NCI-H345 treated with DMSO at 0.1 percent for 48 hours (cell line): Measurements from ENCODE around the gene KLHL22.
A peak's percentile ranks its signal among the peaks of the same experiment; 100 is the strongest.
"Not testable (repeated sequence)": the region's sequence is repeated elsewhere in the genome, so short reads cannot be mapped to it uniquely, and the experiment has no call there.

ENCODE experiments used
- DNase-seq: peaks from one replicate; lab custom pipeline; 2025; ENCODE audit not compliant: unreplicated experiment; lab: John Stamatoyannopoulos, UW

The KLHL22 gene

DNA sequence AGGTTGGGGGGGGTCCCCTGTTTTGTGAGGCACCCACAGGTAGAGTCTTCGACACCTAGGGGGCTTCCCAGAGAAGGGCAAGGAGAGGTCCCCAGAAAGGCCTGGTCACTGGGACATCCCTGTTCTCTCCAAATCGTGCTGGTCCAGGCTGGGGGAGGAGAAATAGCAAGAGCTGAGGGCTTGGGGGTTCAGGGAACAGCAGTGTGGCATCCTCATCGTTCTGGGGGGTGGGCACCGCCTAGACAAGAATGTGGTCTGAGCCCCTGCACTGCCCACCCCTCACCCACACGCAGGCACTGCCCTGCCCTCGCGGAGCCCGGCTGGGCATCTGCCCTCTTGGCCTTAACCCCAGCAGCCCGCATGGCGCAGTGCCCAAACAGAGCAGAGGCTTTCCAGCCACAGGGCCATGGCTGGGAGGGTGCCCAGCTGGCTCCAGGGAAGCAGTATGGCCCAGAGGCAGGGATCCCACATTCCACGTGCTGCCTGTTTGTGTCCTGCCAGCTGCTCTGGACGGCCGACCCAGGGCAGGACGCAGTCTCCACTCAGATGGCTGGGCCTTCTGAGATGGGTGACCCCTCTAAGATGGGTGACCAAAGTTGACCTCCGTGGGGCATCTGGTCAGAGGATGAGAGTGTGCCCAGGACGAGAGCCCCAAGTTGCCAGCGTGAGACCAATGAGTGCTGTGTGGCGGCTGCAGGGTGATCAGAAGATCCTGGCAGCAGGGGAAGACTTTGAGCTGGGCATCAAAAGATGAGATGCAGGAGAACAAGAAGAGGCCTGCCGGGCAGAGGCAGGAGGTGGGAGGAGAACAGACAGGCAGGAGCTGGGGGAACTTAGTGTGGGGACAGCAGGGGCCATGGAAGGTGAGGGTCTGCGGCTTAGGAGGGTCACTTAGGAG lies 72.3 kb downstream of the KLHL22 start:
- DNase-seq: no peak

DNA sequence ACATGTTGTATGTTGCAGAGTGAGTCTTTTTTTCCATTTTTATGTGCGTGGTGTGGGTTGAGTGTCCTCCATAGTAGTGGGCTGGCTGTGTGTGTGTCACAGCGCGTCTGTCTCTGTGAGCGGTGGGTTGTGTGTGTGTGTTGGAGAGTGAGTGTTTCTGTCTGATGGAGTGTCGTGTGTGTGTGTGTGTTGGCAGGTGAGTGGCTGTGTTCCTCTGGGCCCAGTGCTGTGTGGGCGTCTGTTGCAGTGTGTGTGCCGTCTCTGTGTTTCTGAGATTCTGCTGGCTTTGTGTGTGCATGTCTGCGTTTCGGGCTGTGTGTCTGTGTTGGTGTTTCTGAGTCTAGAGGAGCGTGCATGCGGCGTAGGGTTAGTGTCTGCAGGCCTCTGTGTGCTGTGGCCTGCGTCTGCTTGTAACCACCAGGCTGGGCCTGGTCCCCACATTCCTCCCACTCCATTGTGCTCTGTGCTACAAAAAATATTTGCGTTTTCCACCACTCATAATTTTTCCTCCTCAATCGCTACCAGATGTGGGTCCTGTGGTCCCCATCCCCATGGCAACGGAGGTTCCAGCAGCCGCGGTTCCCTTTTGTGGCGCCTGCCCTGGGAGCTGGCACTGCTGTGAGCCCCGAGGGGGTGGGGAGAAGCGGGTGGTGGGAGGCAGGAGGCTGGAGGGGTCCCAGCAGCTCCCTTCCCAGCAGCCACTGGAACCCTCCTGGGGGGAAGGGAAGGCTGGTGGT lies 73.2 kb downstream of the KLHL22 start:
- no peak for DNase-seq

DNA sequence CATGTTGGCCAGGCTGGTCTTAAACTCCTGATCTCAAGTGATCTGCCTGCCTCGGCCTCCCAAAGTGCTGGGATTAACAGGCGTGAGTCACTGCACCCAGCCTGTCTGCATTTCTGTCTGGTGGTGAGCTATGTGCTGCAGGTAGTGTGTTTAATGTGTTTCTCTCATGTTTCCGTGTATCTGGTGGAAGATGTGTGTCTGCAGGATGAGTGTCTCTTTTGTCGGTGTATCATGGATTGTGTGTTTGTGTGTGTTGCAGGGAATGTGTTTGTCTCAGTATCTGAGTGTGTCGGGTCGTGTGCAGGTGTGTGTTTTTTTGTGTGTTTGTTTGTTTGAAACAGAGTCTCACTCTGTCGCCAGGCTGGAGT lies 74.1 kb downstream of the KLHL22 start:
- DNase-seq: no peak

DNA sequence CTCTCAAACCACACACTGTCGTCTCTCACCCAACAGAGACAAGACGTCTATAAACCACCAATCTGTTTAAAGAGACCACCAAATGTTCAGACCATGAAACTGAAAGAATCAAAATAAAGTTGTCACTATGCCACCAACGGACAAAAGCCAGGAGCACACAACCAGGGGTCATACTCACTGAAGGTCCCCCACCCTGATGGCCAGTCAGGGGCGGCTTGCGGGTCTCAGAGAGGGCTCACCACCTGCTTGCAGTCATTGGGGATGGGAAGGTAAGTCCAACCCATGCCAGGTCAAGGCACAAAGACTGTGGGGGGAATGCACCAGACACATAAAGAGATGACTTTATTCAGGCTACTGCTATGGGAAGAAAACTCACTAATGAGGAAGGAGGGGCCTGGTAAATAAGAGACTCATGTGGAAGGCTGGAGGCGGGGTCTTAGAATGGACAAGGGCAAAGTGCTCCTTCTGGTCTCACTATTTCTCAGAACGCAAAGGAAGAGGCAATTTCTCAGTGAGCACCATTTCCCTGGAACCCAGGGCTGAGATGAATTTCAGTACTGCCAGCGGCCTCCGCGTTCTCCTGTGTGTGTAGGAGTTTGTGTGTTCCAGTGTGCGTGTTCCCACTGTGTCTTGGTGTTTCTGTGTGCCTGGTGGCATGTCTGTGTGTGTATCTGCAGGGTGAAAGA lies 75.3 kb downstream of the KLHL22 start:
- no peak for DNase-seq

DNA sequence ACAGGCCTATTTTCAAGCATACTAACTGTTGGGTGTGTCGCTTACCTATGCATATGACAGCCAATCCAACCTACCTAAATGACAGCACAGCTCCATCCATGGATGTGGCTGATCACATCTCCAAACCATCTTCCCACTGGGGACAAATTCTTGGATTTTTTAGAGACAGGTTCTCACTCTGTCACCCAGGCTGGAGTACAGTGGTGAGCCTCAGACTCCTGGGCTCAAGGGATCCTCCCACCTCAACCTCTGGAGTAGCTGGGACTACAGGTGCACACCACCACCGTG lies 76.0 kb downstream of the KLHL22 start:
- no peak for DNase-seq

DNA sequence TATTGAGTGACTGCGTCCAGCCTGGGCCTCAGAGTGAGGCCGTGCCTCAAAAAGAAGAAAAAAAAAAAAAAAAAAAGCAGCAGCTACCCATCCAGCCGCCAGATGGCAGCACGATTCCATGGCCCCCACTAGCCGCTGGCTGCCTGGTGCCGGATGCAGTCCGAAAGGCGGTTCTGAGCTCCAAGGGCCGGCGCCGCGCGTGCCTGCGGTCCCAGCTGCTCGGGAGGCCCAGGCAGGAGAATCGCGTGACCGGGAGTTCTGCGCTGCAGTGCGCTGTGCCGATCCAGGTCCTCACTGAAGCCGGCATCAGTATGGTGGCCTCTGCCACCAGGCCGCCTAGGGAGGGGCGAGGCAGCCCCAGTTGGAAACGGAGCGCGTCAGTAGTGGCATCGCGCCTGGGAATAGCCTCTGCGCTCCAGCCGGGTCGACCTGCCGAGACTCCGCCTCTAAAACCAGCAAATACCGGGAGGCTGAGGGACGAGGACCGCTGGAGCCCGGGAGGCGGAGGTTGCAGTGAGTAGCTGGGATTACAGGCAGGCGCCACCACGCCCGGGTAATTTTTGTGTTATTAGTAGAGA lies 77.3 kb downstream of the KLHL22 start:
- peak; percentile 44 for DNase-seq

DNA sequence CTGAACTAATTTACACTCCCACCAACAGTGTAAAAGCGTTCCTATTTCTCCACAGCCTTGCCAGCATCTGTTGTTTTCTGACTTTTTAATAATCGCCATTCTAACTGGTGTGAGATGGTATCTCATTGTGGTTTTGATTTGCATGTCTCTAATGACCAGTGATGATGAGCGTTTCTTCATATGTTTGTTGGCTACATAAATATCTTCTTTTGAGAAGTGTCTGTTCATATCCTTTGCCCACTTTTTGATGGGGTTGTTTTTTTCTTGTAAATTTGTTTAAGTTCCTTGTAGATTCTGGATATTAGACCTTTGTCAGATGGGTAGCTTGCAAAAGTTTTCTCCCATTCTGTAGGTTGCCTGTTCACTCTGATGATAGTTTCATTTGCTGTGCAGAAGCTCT lies 79.9 kb downstream of the KLHL22 start:
- not testable (repeated sequence) for DNase-seq

DNA sequence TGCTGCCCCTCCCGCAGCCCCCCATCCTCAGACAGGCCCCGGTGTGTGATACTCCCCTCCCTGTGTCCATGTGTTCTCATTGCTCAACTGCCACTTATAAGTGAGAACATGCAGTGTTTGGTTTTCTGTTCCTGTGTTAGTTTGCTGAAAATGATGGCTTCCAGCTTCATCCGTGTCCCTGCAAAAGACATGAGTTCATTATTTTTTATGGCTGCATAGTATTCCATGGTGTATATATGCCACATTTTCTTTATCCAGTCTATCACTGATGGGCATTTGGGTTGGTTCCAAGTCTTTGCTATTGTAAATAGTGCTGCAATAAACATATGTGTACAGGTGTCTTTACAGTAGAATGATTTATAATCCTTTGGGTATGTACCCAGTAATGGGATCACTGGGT lies 80.4 kb downstream of the KLHL22 start:
- DNase-seq: not testable (repeated sequence)

DNA sequence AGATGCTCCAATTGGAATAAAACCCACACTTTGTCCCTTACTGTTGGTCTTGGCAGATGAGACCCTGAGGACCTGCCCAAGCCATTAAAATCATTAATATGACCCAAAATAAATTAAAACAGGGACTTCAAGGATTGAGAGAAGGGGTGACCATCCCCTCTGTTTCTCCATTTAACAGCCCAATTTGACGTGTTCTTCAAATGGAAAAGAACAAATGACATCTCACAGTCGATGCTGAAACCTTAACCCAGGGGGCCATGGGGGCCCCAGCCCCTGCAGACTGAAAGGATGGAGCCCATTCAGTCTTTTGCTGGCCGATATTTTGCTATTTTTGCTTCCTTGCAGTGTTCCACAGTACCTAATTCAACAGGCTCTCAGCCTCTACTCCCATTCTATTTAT lies 81.1 kb downstream of the KLHL22 start:
- DNase-seq: no peak

DNA sequence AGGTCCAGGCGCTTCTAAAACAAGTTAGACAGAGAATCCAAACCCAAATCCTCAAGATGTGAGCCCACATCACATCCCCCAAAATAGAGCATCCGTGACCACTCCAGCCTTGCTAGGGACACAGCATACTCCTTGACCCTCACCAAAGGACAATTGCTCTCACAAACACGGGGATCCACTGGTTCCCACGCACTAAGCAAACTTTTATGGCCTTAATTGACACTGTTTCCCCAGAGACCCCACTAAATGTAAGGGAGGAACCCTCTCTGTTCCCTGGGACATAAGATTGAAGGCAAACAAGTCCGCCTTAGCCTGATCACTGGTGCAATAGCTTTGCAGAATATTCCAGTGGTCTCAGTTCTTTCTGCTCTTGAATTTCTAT lies 81.5 kb downstream of the KLHL22 start:
- no peak for DNase-seq

DNA sequence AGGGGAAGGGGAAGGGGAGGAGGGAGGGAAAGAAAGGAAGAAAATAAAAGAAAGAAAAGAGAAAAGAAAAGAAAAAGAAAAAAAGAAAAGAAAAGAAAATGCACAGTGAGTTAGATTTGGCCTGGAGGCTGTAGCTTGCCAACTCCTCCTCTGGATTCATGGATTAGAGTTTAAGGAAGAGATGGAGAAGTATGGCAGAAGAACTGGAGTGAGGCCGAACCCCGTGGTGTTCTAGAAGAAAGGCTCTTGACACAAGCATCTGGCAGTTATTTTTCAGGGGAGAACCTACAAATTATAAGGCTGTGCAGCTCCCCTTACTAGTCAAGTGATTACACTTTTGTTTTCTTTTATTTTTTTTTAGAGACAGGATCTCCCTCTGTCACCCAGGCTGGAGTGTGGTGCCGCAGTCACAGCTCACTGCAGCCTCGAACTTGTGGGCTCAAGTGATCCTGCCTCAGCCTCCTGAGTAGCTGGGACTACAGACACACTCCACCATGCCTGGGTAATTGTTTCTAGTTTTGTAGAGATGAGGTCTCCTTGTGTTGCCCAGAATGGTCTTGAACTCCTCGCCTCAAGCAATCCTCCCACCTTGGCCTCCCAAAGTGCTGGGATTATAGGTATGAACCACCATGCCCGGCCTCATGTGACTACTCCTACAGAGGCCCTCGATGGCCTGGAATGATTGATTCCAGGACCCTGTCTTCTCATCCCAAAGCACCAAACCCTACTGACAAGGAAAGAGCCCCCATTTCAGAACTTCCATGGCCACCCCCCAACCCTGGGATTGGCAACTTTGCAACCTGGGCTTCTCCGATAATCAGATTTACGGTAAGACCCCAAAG lies 82.2 kb downstream of the KLHL22 start:
- no peak for DNase-seq

DNA sequence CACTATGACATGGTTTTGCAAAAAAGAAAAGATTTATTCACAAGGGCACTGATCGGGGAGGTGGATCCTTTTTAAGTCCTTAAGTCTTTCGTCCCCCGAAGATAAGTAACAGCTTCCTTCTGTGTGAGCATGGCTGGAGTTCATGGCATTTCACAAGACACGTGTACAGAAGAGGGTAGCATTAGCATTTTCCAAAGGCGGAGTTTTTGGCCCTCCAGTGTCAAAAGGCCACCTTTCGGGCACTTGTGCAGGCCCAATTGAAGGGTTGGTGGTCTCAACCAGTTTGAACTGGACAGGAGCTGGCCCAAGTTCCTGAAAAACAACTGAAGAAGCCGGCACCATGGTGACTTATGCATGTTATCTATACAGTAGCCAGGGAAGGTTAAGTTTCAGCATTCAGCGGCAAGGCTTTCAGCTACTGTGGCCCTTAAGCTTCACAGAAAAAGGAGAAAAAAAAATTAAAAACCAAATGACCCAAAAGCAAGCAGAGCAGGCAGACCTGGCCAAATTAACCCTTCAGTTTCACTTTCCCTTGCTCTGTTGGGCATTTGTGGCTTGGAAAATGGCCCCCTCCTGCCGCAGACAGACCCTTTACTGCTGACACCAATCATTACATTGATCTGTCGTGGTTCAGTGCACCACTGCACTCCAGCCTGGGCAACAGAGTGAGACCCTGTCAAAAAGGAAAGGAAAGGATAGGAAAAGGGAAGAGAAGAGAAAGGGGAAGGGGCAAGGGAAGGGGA lies 83.0 kb downstream of the KLHL22 start:
- DNase-seq: no peak

DNA sequence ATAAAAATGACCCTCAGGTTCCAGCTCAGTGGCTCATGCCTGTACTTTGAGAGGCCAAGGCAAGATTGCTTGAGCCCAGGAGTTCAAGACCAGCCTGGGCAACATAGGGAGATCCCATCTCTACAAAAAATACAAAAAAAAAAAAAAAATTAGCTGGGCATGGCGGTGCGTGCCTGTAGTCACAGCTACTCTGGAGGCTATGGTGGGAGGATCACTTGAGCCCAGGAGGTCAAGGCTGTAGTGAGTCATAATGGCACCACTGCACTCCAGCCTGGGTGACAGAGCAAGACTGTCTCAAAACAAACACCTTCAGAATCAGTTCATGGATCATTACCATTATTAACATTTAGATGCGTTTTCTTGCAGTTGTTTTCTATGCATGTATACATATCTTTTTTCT lies 86.2 kb downstream of the KLHL22 start:
- not testable (repeated sequence) for DNase-seq

DNA sequence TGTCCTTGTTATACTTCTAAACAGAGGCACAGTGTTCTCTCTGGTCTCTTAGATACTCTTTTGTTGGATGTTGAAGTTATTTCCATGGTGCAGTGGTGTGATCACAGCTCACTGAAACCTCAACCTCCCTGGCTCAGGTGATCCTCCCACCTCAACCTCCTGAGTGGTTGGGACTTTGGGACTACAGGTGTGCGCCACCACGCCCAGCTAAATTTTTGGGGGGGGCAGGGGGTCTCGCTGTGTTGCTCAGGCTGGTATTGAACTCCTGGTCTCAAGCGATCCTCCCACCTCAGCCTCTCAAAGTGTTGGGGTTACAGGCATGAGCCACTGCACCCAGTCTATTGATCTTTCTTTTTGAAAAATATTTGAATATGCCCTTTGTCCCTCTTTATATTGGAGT lies 86.7 kb downstream of the KLHL22 start:
- DNase-seq: no peak

DNA sequence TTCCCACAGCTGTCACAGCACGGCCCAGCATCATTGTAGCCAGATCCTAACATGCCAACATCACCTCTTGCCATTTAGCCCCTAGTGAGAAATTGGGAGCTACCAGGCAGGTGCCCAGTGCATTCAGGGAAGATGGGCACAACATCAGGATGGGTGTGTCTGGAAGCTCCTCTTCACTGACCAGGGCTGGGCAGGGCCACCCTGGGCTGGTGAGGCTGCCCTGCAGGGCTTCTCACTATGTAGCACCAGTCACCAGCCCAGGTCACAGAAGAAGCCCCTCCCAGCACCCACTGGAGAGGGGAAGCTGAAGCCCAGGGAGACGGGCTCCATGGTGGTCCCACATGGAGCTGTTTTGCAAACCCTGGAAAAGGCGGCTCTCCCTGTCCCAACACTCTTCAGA lies 87.8 kb downstream of the KLHL22 start:
- no peak for DNase-seq

DNA sequence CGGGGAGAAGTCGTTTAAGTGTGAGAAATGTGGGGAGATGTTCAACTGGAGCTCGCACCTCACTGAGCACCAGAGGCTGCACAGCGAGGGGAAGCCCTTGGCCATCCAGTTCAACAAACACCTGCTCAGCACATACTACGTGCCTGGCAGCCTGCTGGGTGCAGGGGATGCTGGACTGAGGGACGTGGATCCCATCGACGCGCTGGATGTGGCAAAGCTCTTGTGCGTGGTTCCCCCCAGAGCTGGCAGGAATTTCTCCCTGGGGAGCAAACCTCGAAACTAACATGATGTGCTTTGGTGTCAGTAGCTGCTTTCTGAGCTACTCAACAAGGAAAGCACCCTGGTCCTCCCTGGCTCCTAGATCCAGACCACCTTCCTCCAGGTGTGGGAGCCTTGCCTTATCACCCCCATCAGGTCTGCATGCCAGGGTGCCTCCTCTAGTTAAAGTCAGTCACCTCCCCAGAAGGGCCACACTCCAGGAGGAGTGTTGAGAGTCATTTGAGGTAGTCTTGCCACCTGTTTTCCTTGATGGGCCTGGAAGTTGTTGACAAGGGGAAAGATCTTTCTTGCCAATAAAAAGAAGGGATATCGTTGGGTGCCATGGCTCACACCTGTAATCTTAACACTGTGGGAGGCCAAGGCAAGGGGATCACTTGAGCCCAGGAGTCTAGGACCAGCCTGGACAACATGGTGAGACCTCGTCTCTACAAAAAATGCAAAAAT lies 88.7 kb downstream of the KLHL22 start:
- no peak for DNase-seq

DNA sequence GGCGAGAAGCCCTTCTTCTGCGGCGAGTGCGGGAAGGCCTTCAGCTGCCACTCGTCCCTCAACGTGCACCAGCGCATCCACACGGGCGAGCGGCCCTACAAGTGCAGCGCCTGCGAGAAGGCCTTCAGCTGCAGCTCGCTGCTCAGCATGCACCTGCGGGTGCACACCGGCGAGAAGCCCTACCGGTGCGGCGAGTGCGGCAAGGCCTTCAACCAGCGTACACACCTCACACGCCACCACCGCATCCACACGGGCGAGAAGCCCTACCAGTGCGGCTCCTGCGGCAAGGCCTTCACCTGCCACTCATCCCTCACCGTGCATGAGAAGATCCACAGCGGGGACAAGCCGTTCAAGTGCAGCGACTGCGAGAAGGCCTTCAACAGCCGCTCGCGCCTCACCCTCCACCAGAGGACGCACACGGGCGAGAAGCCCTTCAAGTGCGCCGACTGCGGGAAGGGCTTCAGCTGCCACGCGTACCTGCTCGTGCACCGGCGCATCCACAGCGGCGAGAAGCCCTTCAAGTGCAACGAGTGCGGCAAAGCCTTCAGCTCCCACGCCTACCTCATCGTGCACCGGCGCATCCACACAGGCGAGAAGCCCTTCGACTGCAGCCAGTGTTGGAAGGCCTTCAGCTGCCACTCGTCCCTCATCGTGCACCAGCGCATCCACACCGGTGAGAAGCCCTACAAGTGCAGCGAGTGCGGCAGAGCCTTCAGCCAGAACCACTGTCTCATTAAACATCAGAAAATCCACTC lies 89.5 kb downstream of the KLHL22 start:
- DNase-seq: no peak

DNA sequence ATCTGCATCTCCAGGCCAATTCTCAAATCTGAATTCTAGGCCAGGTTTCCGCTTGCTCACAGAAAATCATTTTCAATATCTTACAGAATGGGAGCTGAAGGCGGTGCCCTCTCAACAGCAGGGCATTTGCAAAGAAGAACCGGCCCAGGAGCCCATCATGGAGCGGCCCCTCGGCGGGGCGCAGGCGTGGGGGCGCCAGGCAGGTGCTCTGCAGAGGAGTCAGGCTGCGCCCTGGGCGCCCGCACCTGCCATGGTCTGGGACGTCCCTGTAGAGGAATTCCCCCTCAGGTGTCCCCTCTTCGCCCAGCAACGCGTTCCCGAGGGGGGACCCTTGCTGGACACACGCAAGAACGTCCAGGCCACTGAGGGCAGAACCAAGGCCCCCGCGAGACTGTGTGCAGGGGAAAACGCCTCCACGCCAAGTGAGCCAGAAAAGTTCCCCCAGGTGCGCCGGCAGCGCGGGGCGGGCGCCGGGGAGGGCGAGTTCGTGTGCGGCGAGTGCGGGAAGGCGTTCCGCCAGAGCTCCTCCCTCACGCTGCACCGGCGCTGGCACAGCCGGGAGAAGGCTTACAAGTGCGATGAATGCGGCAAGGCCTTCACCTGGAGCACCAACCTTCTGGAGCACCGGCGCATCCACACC lies 90.2 kb downstream of the KLHL22 start:
- no peak for DNase-seq
